Limb (tissue), 2 donors: ENCODE data around the gene FAM222B.
A peak's percentile ranks its signal among the peaks of the same experiment; 100 is the strongest.
"Not testable (repeated sequence)": the region's sequence is repeated elsewhere in the genome, so short reads cannot be mapped to it uniquely, and the experiment has no call there.

Experiments
- DNase-seq, 2 donors: peaks; one replicate each; pipeline ENCODE4 v3.0.0-alpha.2; 2016; ENCODE audit errors: extremely low spot score in 2 of 2

Gene FAM222B

DNA sequence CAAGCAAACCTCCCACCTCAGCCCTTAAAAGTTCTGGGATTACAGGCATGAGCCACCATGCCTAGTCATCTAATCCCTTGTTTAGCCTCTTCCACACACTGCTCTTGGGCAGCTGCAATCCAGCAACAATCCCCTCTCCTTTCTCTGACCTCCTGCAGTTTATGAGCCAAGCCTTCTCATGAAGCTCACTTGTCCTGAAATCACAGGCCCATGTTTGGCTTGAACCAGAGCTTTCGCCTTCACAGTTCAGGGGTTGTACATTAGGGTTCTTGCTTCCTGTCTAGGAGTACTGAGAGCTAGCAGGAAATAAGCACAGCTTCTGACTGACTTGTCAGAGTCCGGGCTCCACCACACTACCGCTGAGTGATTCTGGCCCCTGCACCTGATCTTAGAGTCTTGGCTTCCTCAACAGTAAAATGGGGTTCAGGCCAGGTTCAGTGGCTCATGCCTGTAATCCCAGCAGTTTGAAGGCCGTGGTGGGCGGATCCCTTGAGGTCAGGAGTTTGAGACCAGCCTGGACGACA is 28.5 kb upstream of the FAM222B start:
- no peak for DNase-seq

DNA sequence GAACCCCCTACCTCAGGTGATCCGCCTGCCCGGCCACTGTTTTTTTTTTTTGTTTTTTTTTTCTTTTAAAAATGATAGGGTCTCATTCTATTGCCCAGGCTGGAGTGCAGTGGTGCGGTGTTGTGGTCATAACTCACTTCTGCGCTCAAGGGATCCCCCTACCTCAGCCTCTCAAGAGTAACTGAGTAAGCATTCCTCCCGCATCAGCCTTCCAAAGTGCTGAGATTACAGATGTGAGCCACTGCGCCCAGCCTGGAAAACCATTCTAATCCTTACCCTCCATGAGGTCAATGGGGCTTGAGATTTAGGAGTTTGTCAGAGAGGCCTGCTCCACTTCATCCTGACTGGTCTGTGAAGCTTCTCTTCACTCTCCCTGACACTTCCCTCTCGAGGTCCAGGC is 24.7 kb upstream of the FAM222B start:
- DNase-seq = no peak

DNA sequence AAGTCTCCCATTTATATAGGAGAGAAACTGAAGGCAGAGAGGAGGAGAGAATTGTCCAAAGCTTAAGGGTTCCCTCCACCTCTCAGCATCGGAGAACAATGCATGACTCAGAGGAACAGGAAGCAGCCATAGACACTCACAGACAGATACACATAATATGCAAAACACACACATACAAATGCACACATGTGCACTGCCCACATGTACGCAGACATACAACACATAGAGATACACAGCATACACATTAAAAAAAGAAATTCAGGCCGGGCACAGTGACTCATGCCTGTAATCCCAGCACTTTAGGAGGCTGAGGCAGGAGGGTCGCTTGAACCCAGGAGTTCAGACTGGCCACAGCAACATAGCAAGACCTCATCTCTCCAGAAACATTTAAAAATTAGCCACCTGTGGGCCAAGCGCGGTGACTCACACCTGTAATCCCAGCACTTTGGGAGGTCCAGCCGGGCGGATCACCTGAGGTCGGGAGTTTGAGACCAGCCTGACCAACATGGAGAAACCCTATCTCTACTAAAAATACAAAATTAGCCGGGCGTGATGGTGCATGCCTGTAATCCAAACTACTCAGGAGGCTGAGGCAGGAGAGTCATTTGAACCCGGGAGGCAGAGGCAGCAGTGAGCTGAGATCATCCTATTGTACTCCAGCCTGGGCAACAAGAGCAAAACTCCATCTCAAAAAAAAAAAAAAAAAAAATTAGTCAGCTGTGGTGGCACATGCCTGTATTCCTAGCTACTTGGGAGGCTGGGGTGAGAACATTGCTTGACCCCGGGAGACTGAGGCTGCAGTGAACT is 23.6 kb upstream of the FAM222B start:
- DNase-seq = no peak

DNA sequence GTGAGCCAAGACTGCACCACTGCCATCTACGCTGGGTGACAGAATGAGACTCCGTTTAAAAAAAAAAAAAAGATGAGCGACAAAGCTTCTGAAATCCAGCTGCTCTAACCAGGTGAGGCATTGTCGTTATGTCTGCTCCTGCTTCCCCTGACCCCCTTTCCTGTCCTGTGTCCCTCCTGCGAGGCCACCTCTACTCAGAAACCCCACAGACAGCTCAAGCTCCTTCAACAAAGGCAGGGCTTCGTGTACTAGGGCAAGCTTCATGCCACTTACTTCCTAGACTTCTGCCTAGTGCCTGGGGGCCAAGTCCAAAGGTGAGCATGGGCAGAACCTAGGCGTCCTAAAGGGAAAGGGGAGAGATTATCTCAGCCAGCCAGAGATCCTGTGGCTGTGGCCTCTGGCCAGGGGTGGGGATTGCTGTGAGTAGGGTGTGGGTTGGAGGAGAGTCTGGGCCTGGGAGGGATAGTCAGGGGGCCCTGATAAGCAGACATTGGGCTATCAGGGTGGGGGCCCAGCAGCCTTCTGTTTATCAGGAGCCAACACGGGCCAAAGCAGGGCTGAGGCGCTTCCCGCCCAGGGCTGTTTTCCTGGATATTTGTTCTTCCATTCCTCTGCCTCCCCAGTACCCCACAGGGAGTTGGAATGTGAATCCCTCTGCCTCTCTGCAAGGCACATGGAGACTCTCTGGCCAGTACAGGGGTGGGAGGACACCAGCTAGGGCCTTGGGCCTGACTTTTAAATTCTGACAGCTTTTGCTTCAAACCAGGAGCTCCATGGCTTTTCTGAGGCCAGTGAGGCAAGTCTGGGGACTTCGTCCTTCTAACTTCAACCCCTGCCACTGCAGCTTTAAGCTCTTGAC is 22.6 kb upstream of the FAM222B start:
- DNase-seq = no peak

DNA sequence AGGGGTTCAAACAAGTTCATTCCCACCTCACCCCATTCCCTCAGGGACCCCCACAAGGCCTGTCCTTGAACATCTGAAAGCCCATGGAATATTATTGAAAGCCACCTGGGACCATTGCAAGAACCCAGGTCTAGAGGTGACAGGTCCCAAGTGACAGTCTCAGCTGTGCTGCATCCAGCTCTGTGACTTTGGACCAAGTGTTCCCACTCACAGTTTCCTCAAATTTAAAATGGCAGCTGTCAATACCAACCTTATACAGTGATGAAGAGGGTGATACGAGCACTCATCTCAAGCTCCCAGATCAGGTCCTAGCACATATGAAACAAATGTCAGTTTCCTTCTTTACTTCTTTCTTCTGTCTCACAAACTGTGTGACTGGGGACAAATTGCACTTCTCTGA is 21.4 kb upstream of the FAM222B start:
- DNase-seq = no peak

DNA sequence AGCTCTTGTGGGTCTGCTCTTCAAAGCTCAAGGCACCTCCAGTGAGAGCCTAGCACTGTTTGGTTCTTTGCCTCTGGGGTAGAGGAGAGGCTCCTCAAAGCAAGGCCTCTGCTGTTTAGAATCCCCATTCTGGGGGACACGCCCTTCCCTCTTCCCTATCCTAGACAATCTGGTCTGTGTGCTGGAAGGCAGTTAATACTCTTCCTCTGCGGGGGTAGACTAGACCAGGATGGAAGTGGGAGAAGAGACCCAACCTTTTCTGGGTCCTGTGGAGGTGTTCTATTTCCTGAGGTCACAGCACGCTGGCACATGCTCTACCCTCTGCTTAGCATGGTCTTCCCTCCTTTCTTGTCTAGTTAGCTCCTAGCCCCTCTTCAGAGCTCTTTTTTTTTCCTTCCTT is 20.0 kb upstream of the FAM222B start:
- no peak for DNase-seq

DNA sequence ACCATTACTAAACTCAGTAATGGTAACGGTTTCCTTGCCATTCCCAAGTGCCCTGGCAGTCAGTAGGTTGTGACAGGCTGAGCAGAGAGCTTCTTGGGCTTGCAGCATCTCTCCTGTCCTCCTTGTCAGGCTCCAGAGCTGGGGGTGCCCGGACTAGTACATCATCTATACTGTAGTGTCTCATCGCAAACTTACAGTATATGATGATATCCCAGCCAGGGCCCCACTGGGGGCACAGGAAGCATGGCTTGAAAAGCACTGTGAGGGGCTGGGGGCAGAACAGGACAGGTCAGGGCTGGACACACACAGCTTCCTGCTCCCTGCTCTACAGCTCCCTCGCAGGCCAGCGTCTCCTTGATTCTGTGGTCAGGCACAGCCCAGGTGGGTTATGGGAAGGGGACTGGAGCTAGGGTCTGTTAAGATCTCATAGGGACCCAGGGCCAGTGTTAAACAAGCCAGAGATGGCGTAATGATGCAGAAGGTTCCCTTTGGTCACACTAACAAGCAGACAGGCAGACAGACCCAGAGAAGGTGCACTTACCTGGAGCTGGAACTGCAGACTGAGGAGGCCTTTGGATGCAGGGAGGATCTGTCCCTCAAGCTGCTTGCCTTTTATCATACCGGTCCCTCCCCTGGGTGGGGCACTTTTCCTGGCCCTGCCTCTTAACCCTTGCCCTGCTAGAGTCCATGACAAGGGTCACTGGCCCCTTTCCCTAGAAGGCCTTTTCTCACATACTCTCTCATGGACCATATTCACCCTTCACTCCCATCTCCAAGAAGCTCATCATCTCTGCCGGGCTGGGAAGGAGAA is 19.0 kb upstream of the FAM222B start:
- no peak for DNase-seq

DNA sequence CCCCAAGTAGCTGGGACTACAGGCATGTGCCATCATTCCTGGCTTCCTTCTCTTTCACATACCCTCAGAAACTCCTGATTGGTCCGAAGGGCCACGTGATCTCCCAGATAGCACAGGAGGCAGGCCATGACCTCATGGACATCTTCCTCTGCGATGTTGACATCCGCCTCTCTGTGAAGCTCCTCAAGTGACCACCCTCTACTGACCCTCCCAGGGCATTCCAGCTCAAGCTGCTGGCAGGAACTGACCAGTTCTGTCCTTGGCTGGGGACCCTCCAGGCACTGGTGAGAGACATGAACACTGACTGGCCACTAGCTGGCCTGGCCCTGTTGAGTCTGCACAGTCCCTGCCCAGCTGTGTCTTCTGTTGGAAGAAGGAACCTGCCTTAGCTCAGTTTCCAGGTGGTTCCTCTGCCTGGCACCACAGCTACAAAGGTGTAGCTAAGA is 17.8 kb upstream of the FAM222B start:
- no peak for DNase-seq

DNA sequence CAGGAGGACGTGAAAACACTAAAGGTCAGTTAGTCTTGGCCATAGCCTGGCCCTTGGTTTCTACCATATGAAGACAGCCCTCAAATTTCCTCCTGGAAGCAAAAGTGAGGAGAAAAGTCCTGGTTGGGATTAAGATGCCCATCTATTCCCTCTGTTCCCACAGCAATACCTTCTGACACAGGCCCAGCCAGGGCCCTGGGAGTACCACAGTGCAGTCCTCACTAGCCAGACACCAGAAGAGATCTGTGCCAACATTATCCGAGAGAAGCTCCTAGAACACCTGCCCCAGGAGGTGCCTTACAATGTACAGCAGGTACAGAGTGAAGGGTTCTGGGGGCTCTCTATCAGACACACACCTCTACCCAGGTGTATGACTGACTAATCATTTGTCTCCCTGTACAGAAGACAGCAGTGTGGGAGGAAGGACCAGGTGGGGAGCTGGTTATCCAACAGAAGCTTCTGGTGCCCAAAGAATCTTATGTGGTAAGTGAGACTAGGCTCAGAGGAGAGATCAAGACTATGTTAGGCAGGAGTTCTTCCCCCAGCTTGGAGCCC is 16.3 kb upstream of the FAM222B start:
- DNase-seq = no peak

DNA sequence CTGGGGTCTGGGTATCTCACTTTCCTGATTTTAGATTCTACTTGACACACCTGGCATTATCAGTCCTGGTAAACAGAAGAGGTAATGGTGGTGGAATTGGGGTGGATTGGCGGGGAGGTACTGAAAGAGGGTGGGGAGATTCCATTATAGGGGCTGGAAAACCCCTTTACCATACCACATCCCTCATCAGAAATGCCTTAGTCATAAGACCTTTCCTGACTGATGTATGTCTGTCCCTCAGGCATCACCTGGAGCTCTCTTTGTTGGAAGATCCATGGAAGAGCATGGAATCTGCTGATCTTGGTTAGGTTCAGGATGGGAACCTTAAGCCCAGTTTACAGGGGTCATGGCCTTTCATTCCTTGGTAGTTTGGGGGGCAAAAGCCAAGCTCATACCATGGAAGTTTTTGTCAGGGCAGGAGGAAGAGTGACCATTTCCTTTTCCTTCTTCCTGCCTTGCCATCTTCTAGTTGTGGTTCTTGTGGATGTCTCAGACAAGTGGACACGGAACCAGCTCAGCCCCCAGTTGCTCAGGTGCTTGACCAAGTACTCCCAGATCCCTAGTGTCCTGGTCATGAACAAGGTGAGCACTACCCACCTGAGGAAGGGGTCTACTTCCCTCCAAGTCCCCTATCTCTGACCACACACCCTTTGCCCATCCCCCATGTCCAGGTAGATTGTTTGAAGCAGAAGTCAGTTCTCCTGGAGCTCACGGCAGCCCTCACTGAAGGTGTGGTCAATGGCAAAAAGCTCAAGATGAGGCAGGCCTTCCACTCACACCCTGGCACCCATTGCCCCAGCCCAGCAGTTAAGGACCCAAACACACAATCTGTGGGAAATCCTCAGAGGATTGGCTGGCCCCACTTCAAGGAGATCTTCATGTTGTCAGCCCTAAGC is 15.6 kb upstream of the FAM222B start:
- DNase-seq = no peak

DNA sequence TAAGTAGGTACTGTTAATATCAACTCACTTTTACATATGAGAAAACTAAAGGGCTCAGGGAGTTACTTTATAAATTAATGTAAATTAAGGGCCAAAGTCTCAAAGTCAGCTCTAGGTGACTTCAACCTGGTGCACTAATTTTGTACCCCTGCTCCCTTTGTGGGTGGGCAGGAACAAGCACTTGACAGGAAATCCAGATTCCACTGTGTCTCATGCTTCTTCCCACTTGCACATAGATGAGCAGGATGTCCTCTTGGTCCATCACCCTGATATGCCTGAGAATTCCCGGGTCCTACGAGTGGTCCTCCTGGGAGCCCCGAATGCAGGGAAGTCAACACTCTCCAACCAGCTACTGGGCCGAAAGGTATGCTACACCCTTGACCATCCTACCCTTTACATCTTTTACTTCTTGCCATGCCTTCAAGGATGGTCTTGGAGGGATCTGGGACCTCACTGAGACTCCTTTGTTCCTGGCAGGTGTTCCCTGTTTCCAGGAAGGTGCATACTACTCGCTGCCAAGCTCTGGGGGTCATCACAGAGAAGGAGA is 13.5 kb upstream of the FAM222B start:
- DNase-seq = no peak

DNA sequence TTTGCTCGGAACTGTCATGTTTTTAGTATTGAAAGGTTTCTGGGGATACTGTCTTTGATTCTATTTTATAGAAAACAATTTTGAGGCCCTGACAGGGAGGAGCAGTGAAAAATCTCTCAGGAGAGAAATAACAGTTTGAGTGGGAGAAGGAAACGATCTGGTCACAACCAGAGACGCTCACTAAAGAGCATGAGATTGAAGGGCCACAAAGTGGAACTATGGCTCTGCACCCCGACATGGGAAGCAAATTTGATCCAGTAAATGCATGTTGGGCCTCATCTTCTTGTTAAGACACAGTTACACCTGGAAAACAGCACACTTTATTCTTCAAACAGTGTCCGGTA is 12.7 kb upstream of the FAM222B start:
- no peak for DNase-seq

DNA sequence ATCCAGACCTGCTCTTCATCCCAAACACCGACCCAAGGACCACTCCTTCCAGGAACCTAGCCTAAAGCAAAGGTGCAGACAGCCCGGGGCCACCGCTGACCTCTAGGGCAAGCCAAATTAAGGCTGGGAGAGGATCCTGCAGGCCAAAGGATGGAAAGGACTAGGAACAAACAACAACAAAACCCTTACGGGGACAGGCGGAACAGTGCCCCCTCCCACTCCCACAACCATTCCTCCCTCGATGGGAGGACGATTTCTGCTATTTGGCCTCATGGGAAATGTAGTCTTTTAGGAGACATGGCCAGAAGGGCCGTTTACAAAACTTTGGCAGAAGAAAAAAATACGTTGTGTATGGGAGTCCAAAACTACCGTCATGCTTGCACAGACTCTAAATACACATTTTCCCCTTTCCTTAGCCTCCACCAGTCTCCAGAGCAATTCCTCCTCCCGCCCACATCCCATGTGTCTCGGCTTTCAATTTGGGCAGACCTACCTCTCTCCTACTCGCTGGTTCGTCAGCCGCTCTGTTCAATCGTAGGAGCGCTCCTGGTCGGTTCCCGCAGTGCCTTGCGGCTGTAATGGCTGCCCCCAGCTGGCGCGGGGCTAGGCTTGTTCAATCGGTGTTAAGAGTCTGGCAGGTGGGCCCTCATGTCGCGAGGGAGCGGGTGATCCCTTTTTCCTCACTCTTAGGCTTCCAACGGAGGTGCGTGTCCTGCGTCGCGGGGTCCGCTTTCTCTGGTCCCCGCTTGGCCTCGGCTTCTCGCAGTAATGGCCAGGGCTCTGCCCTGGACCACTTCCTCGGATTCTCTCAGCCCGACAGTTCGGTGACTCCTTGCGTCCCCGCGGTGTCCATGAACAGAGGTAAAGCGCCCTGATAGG is 12.1 kb upstream of the FAM222B start, which contains the start of gene ERAL1:
TSS of gene ERAL1 (plus strand) at position 560 of the 879 bp plus-strand sequence. CDS start at position 579, 19 bp downstream.
- peak; percentile 89 to 93 for DNase-seq

DNA sequence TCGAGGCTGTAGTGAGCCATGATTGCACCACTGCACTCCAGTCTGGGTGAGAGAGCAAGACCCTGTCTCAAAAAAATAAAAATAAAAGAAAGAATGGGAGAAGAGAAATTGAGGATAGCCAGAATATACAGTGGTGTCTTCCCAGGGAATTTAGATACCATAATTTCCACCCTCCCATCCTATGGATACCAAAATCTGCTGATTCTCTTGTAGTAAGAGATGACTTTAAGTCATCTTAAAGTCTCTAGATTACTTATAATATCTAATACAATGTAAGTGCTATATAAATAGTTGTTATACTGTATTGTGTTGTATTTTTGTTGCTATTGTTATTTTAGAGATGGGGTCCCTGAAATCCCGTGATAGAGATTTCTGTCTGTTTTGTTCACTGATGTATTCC is 10.7 kb upstream of the FAM222B start:
- no peak for DNase-seq

DNA sequence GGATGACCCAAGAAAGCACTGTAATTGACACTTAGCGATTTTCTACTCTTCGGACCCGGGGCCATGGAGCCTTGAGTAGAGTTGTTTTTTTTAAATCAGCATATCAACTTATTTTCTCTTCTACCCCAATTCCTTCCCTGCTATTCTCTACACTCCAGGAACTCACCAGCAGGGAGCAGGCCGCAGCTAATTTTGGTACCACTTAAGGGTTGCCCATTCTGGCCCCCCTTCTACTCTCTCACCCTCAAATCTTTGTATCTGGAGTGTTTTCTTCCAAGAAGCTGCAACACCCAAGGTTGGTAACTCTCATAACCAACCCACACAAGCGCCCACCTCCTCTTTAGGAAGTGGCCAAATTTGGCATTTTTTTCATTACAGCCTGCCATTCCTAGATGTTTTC is 6.7 kb upstream of the FAM222B start:
- no peak for DNase-seq

DNA sequence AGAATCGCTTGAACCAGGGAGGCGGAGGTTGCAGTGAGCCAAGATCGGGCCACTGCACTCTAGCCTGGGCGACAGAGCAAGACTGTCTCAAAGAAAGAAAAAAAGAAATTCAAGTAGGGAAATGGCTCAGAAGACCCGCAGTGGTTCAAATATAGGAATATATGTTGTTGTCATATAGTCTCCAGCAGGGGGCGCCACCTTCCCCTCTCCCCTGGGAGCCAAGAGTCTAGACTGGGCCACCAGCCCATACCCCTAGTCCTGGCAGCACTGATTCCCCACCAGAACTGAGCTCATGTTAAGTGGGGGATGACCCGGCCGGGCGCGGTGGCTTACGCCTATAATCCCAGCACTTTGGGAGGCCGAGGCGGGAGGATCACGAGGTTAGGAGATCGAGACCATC is 6.1 kb upstream of the FAM222B start:
- not testable (repeated sequence) for DNase-seq

DNA sequence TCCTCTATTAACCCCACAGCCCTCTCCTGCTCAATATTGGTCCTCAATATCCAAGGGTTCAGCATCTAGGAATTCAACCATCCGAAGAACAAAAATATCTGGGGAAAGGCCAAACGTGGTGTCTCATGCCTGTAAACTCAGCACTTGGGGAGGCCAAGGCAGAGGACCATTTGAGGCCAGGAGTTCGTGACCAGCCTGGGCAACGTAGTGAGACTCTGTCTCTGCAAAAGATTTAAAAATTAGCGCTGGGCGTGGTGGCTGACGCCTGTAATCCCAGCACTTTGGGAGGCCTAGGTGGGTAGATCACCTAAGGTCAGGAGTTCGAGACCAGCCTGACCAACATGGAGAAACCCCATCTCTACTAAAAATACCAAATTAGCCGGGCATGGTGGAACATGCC is 4.1 kb upstream of the FAM222B start:
- DNase-seq = not testable (repeated sequence)

DNA sequence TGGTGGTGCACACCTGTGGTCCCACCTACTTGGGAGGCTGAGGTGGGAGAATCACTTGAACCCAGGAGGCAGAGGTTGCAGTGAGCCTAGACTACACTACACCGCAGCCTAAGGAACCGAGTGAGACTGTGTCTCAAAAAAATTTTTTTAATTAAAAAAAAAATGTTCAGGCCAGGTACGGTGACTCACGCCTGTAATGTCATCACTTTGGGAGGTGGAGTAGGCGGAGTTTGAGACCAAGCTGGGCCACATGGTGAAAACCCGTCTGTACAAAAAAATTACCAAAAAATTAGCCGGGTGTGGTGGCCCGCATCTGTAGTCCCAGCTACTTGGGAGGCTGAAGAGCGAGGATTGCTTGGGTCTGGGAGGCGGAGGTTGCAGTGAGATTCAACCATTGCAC is 3.6 kb upstream of the FAM222B start:
- DNase-seq = no peak

DNA sequence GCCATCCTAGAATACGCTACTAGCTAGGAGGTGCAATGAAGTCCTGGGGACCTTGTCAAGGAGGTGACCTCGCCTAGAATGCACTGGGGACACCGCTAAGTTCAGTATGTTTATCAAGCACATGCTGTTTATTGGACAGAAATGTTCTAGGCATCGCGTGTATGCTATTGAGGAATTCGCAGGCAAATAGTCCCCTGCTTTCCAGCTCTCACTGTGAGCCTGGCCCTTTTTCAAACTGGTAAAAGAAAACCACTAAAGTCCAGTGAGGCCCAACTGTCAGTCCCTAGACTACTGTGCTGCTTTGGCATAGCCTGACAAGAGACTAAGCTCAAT is 1.2 kb upstream of the FAM222B start:
- DNase-seq = no peak
